HG02885 (cell line): ENCODE results near the gene PLEKHH3.
A peak's percentile ranks its signal among the peaks of the same experiment; 100 is the strongest.

Experiments used
- ATAC-seq: cut with Tn5 transposase; IDR thresholded peaks from one replicate; pipeline ENCODE4 v1.9.1; 2021; ENCODE audit warnings: mild to moderate bottlenecking; ENCODE audit not compliant: unreplicated experiment, poor library complexity

PLEKHH3 gene

DNA sequence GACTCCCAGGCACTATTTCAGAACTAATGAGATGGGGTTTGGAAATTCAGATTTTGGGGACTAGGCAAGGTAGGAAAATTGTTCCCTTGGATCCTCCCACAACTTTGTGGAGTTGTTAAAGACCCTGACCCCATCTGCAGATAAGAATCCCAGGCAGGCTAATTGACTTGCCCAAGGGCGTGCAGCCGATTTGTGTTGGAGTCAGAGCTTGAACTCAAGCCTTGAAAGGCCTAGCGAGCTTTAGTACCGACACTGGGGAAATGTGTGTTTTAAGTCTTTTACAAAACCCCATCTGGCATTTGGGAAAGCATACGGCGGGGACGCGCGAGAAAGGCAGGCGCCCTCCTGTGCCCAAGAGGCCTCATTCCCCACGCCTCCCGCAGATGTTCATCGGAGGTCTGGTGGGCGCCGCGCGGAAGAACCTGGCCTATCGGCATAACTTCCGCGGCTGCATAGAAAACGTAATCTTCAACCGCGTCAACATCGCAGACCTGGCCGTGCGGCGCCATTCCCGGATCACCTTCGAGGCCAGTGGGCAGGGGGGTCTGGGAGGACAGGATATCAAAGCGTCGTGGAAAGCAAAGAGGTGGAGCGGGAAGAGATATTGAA lies 9.8 kb upstream of the PLEKHH3 start:
- no peak for ATAC-seq

DNA sequence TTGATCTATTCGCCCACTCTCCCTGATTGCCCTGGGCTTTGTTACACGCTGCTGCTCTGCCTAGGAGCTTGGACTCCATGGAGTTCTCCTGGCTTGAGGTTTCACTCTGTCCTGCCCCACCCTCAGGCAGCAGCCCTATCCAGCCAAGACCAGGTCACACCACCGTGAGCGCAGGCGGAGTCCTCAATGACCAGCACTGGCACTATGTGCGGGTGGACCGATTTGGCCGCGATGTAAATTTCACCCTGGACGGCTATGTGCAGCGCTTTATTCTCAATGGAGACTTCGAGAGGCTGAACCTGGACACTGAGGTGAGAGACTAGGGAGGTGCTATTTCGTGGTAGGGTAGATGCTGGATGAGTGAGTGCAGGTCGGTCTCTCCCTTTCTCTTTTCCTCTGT lies 9.0 kb upstream of the PLEKHH3 start:
- no peak for ATAC-seq

DNA sequence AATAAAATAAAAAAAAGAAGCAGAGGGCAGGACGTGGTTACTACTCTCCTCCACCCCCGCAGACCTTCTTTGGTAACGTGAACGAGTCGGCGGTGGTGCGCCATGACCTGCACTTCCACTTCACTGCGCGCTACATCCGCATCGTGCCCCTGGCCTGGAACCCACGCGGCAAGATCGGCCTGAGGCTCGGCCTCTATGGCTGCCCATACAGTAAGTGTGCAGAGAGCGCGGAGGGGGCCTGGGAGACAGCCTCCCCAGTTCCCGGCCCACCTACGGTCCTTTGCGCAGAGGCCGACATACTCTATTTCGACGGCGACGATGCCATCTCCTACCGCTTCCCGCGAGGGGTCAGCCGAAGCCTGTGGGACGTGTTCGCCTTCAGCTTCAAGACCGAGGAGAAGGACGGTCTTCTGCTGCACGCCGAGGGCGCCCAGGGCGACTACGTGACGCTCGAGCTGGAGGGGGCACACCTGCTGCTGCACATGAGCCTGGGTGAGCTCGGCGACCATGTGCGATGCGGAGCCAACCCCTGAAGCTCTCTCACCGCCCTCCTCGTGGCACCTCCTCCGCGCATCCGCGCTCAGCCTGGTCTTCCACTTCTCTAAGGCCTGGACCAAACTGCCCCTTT lies 8.2 kb upstream of the PLEKHH3 start:
- ATAC-seq, result no peak

DNA sequence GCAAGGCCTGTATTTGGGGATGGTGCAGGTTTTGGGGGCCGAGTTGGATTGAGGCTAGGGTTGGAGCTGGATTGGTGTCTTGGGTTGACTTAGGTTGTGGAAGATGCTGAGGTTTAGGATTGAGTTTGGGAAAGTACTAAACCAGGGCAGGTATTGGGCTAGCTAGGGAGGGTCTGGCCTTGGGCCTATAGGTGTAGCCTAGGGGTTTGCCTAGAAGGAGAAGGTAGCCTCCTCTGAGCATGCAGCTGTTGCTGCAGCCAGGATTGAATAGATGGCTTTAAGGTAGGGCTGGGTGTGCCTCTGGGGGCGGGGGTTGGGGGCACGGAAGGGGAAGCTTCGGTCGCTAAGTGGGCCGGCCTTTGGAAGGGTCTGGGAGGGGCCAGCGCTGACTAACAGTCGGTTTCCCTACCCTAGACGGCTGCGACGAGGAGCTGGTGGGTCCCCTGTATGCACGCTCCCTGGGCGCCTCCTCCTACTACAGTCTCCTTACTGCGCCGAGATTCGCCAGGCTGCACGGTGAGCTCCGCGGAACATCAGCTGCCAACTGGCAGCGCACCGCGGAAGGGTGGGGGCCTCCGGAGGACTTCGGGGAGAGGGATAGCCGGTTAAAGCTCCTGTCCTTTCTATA lies 6.7 kb upstream of the PLEKHH3 start:
- no peak for ATAC-seq

DNA sequence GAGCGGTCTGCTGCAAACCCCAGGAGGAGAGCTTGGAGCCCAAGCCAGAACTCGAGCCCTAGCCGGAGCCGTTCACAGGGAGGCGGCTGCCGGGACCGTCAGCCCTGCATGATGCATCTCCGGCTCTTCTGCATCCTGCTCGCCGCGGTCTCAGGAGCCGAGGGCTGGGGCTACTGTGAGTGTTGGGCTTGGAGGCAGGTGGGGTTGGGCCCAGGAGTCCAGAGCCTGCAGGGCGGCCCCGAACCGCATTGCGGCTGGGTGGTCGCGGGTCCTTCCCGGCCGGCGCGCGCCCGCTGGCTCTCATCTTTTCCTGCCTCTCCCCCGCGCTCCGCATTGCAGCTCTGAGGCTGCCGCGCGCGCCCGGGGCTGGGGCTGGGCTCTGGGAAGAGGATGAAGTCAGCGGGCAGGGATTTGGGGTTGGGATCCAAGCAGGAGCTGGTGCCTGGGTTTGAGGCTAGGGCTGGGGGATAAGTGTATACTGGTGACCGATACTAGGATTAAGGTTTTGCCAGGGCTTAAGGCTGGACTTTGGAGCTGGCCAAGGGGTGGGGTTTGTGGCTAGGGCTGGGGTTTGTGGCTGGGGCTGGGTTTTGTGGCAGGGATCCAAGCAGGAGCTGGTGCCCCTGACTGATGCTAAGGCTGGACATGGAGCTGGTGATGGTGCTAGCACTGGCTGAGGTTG lies 6.1 kb upstream of the PLEKHH3 start:
- no peak for ATAC-seq

- ATAC-seq, result no peak
Measured at GRCh38 chr17:42681976-42682721, 5.4 kb upstream of the PLEKHH3 start, which contains the start of gene CNTNAP1. Gene CNTNAP1 (plus strand): TSS chr17:42682531. CDS start chr17:42682830, 299 bp downstream.

DNA sequence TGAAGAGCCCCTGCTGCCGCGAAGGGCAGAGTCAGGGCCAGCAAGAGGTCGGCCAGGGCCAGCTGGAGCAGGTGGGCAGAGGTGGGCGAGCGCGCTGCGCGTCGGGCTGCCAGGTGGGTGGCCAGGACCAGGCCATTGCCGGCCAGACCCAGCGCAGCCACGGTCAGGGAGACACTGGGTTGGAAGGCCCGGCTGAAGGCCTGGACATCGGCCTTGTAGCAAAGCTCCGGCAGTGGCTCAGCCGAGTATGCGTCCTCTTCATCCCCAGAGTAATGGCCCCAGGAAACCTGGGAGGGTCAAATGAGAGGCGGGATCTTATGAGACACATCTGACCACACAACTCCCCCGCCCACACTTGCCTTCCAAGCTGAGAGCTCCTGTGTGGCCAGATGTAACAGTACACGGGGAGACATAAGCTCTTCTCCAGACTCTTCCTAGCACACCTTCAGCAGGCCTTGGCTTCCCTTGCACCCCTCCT lies 3.6 kb upstream of the PLEKHH3 start:
- no peak for ATAC-seq

GRCh38 chr17:42679492-42680330 lies 2.9 kb upstream of the PLEKHH3 start:
- ATAC-seq, result no peak

DNA sequence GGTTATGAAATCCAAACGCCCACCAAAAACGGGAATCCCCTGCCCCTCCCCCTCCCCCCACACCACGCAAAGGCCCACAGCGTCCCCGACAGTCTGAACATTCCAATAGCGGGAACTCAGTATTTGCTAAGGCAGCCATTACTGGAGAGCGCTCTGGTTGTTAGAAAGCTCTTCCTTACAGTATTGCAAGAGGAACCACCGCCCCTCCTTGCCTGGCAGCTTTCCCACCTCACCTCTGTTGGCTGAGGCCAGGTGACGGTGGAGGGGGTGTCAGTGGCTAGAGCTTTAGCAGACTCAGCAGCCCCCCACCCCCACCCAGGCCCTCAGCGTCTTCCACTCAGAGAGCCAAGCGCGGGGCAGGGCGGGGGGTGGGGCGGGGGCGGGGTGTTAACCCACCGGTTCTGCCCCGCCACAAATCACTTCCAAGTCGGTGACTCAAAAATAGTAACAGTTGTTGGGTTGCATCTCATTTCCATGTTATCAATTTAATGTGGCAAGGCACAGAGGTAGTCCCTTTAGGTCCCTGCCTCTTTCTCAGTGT lies 2.2 kb upstream of the PLEKHH3 start:
- ATAC-seq, result no peak

DNA sequence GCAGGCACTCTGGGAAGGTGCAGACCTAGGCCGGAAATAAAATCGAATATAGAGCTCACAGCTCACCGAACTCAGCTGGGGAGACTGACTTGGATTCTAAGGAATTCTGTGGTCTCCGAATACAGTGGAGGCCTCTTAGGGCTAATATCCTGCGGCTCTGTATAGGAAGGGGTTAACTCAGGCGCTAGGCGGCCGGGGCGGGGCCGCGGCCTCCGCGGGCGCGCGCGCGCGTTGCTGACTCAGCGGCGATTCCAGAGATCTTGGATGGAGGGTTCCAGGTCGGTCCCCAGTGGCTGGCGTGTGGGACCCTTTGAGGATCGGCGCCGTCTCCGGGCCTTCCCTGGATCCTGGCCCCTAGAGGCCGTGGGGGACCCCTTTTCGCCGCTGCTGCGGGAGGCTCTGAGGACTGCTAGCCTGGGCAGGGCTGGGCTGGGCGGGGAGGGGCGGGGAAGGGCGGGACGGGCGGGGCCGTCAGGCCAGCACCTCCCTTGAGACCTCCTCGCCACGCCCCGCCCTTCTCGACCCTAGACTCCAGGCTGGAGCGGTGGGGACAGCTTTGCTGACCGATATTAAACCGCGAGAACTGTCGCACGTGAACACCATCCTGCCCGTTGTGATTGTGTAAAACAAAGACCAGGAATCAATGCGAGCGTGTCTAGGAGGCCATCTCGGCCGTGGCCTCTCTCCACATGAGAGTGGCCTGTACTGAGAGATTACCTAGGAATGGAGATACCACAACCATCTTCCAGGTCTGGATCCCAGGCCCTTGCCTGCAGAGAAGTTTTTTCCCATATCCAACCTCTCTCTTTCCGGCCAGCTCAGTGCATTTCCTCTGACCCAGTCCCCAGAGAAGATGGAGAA lies 1.4 kb upstream of the PLEKHH3 start:
- peak; percentile 24 for ATAC-seq

DNA sequence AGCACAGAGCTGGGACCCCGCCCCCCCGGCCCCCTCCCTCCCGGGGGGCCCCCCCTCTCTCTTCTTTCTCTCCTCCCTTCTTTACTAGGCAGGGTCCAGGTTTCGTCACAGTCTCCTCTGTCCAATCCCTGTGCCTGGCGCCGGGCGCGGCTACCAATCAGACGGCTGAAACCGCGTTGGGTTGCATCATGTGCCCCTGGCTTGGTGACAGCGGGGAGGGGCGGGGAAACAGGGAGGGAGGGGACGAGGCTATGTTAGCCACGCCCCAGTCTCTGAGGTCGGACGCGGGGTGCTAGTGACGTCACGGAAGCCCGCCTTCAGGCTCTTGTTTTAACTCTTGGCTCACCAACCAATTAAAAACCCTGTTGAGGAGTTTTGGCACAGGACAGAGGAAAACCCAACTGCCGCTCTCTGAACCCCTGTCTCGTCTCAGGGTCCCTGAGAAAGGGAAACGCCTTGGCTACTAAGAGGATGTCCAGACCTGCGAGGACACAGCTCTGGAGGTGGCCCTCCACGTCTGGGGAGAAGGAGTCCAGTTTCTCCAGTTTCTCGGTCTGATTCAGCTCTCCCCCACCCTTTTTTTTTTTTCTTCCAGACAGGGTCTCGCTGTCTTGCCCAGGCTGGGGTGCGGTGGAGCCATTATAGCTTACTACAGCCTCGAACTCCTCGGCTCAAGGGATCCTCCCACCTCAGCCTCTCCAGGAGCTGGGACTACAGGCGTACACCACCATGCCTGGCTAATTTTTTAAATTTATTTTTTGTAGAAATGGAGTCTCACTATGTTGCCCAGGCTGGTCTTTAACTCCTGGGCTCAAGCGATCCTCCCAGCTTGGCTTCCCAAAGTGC lies 441 bp upstream of the PLEKHH3 start:
- ATAC-seq, result peak; percentile 64

- ATAC-seq, result no peak
Measured at GRCh38 chr17:42675965-42676423, 800 bp downstream of the PLEKHH3 start.

DNA sequence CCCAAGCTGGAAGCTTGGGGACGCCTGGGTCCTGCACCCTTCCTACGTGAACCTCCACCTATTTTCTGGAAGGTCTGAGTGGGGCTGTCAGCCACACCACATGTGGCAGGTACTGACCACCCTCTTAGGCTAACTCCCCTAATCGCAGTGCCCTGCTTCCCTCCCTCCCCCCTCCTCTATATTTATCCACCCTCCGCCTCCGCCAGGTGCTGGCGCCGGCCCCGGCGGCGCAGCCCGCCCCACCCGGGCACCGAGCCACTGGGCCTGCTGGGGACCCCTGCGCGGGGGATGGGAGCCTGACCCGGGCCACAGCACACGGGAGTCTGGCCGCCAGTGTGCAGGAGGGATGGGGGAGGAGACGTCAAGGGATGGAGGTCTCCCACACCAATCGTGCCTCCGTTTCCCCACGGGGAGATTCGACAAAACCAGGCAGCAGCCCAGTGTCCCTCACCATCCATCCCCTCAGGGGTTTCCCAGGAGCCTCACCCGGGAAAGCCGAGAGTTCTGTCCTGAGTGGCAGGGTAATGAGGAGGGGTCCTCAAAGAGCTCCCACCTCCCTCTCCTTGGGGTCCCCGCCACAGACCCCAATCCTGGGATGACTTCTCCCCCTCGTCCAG lies 1.3 kb downstream of the PLEKHH3 start:
- no peak for ATAC-seq

GRCh38 chr17:42674755-42675347 lies 1.9 kb downstream of the PLEKHH3 start:
- ATAC-seq, result no peak

- ATAC-seq, result no peak
Measured at GRCh38 chr17:42673885-42674754, 2.7 kb downstream of the PLEKHH3 start.
